A549 treated with DMSO at 1 μM for 4 hours (cell line): ENCODE data around the gene PRKG1. TPM values are rescaled to one million over a fixed set of nuclear protein-coding genes. Genes with fewer than 3 reads are reported as not detected.

ENCODE experiments used
- total RNA-seq: library from RNA; stranded (reverse); fragments of 200-300 nt; extraction: Qiagen RNA extraction; gene quantifications from 5 replicates; pipeline ENCODE4 v1.2.3, GENCODE V29; 2022; ENCODE audit warnings: low read depth

PRKG1 gene
- total RNA-seq = 0.16 TPM in 1 of 5 replicates, not detected in the others

GRCh38 chr10:51074238-51075028 is at the start of gene PRKG1:
Gene PRKG1, plus strand, starts transcription at chr10:51074487.

GRCh38 chr10:51699475-51700227 is 625.4 kb downstream of the PRKG1 start, which contains the start of gene CSTF2T:
Gene CSTF2T, minus strand, starts transcription at chr10:51699595. Its CDS starts 46 bp downstream, at chr10:51699549.

GRCh38 chr10:52313933-52314821 is 1239.9 kb downstream of the PRKG1 start, which contains the start of gene DKK1:
Gene DKK1, plus strand, starts transcription at chr10:52314281. Its CDS starts 154 bp downstream, at chr10:52314435.

Other genes with a start within 250 kb of the PRKG1 start
- gene A1CF, start 188.9 kb upstream of the PRKG1 start, total RNA-seq = 0.06 to 0.07 TPM (median 0.06 TPM) in 4 of 5 replicates, not detected in the other